Neural cell (in vitro differentiated cells): ENCODE results near the gene ADARB2. TPM values are rescaled to one million over a fixed set of nuclear protein-coding genes. Genes with fewer than 3 reads are reported as not detected.

ENCODE experiments used
- H2AFZ ChIP-seq: fragments of 200-600, 300-800 bp; sonication (generic), shearing (Covaris generic); 2 replicates; pipeline ENCODE4 v1.6.0; 2014; ENCODE audit warnings: low read depth, mild to moderate bottlenecking, antibody characterized with exemption, low read length, moderate library complexity
- H3F3A ChIP-seq: fragments of 200-600 bp; shearing (Covaris generic); 2 replicates; pipeline ENCODE4 v1.6.1; 2016; ENCODE audit warnings: mild to moderate bottlenecking, moderate library complexity, mixed read lengths, antibody characterized with exemption, low read length; ENCODE audit not compliant: insufficient read depth, poor library complexity, severe bottlenecking
- H3K27ac ChIP-seq: fragments of 200-600, 300-800 bp; sonication (generic), shearing (Covaris generic); 2 replicates; pipeline ENCODE4 v1.5.1; 2014; ENCODE audit warnings: mild to moderate bottlenecking, low read length, moderate library complexity
- H3K27me3 ChIP-seq: fragments of 300-800, 200-600 bp; sonication (generic), shearing (Covaris generic); 2 replicates; pipeline ENCODE4 v1.6.0; 2014; ENCODE audit warnings: mild to moderate bottlenecking, low read depth, low read length, moderate library complexity; ENCODE audit not compliant: insufficient read depth
- H3K36me3 ChIP-seq: fragments of 300-800, 200-600 bp; sonication (generic), shearing (Covaris generic); 2 replicates; pipeline ENCODE4 v1.5.1; 2014; ENCODE audit warnings: mild to moderate bottlenecking, antibody characterized with exemption, low read length, moderate library complexity; ENCODE audit not compliant: insufficient read depth
- H3K4me2 ChIP-seq: fragments of 300-800, 200-600 bp; sonication (generic), shearing (Covaris generic); 2 replicates; pipeline ENCODE4 v1.6.0; 2014; ENCODE audit warnings: mild to moderate bottlenecking, low read length
- H3K4me3 ChIP-seq: fragments of 300-800, 200-600 bp; sonication (generic), shearing (Covaris generic); 2 replicates; pipeline ENCODE4 v1.5.1; 2014; ENCODE audit warnings: mild to moderate bottlenecking, low read length, moderate library complexity
- H3K79me2 ChIP-seq: fragments of 200-600 bp; shearing (Covaris generic); replicated peaks from 2 replicates; pipeline ENCODE4 v1.6.0; 2014; ENCODE audit warnings: mild to moderate bottlenecking, low read length, moderate library complexity; ENCODE audit not compliant: insufficient read depth
- H3K9ac ChIP-seq: fragments of 300-800, 200-600 bp; sonication (generic), shearing (Covaris generic); 2 replicates; pipeline ENCODE4 v1.6.1; 2016; ENCODE audit warnings: mild to moderate bottlenecking, low read length, mixed read lengths
- H3K9me2 ChIP-seq: fragments of 200-600 bp; shearing (Covaris generic); 2 replicates; pipeline ENCODE4 v1.6.1; 2016; ENCODE audit warnings: mild to moderate bottlenecking, low read length, mixed read lengths; ENCODE audit not compliant: insufficient read depth
- H3K9me3 ChIP-seq: fragments of 200-600, 300-800 bp; sonication (generic), shearing (Covaris generic); 2 replicates; pipeline ENCODE4 v1.6.1; 2016; ENCODE audit warnings: mild to moderate bottlenecking, mixed run types, low read length, moderate library complexity, mixed read lengths
- H4K20me1 ChIP-seq: fragments of 200-600 bp; shearing (Covaris generic); 2 replicates; pipeline ENCODE4 v1.6.1; 2016; ENCODE audit warnings: mild to moderate bottlenecking, mixed run types; ENCODE audit not compliant: insufficient read depth
- CTCF ChIP-seq: fragments of 450-650 bp; IDR thresholded peaks from 2 replicates; pipeline ENCODE4 v1.5.1; 2014; ENCODE audit warnings: antibody characterized with exemption, mild to moderate bottlenecking, moderate library complexity; ENCODE audit not compliant: poor library complexity, severe bottlenecking
- EP300 ChIP-seq: fragments of 450-650 bp; conservative IDR thresholded peaks from 2 replicates; pipeline ENCODE4 v1.6.1; 2014; ENCODE audit warnings: antibody characterized with exemption, mild to moderate bottlenecking, moderate library complexity; ENCODE audit not compliant: poor library complexity, severe bottlenecking
- EZH2 ChIP-seq: fragments of 200-600, 300-800 bp; shearing (Covaris generic), sonication (generic); IDR thresholded peaks from 2 replicates; pipeline ENCODE4 v1.6.1; 2014; ENCODE audit warnings: antibody characterized with exemption, low read length, borderline replicate concordance, mild to moderate bottlenecking; ENCODE audit not compliant: insufficient read depth, poor library complexity, severe bottlenecking
- MXI1 ChIP-seq: fragments of 450-650 bp; conservative IDR thresholded peaks from 2 replicates; pipeline ENCODE4 v1.6.1; 2014; ENCODE audit warnings: antibody characterized with exemption, mild to moderate bottlenecking; ENCODE audit not compliant: poor library complexity, severe bottlenecking
- POLR2AphosphoS5 ChIP-seq: IDR thresholded peaks from 2 replicates; pipeline ENCODE4 v1.6.1; 2012
- RAD21 ChIP-seq: fragments of 450-650 bp; conservative IDR thresholded peaks from 2 replicates; pipeline ENCODE4 v1.6.1; 2014; ENCODE audit warnings: antibody characterized with exemption, mild to moderate bottlenecking, moderate library complexity
- REST ChIP-seq: IDR thresholded peaks from 2 replicates; pipeline ENCODE4 v1.6.1; 2012; ENCODE audit warnings: borderline replicate concordance
- SMC3 ChIP-seq: fragments of 450-650 bp; conservative IDR thresholded peaks from 2 replicates; pipeline ENCODE4 v1.6.1; 2014; ENCODE audit warnings: antibody characterized with exemption, mild to moderate bottlenecking, moderate library complexity; ENCODE audit not compliant: poor library complexity
- TAF1 ChIP-seq: IDR thresholded peaks from 2 replicates; pipeline ENCODE4 v1.6.1; 2012; ENCODE audit warnings: low read depth
- polyA plus RNA-seq: library from polyadenylated mRNA; depleted of rRNA; stranded (reverse); fragments of >200 nt; gene quantifications from 2 replicates; pipeline ENCODE4 v1.2.3, GENCODE V29; 2014

ADARB2 gene
- polyA plus RNA-seq, 1 donor from 2014 or later, result 3.6 TPM

GRCh38 chr10:1374511-1375345, 362.6 kb downstream of the ADARB2 start:
- no peaks in the 10 kb centered on the region for H3K27me3 ChIP-seq
- no peak overlapping the region for H3K9ac ChIP-seq
- no peak overlapping the region for H2AFZ ChIP-seq
- H4K20me1 ChIP-seq, result no peaks in the 10 kb centered on the region
- H3K4me3 ChIP-seq, result no peak overlapping the region
- TF ChIP-seq REST, result no peak
- no peak for TF ChIP-seq EP300
- no peak for TF ChIP-seq EZH2
- TF ChIP-seq MXI1, result no peak
- no peak for TF ChIP-seq SMC3
- TF ChIP-seq RAD21, result no peak
- TF ChIP-seq TAF1, result no peak
- TF ChIP-seq POLR2AphosphoS5, result no peak
- TF ChIP-seq CTCF, result no peak
- no peaks in the 10 kb centered on the region for H3K9me3 ChIP-seq
- no peaks in the 10 kb centered on the region for H3K36me3 ChIP-seq
- no peak overlapping the region for H3K27ac ChIP-seq
- H3K4me2 ChIP-seq, result no peak overlapping the region
- H3K79me2 ChIP-seq, result no peaks in the 10 kb centered on the region
- no peaks in the 10 kb centered on the region for H3F3A ChIP-seq
- H3K9me2 ChIP-seq, result no peaks in the 10 kb centered on the region

- Histone ChIP-seq H3K79me2 (no peaks in the 10 kb centered on the region), H3K9me2 (no peaks in the 10 kb centered on the region), H3F3A (no peaks in the 10 kb centered on the region), H3K36me3 (no peaks in the 10 kb centered on the region), H2AFZ (no peak overlapping the region), H3K9ac (no peak overlapping the region), H3K27ac (no peak overlapping the region), H3K4me3 (no peak overlapping the region), H4K20me1 (no peaks in the 10 kb centered on the region), H3K4me2 (no peak overlapping the region), H3K27me3 (no peaks in the 10 kb centered on the region), H3K9me3 (no peaks in the 10 kb centered on the region)
- TF ChIP-seq EP300 (no peak), POLR2AphosphoS5 (no peak), TAF1 (no peak), CTCF (no peak), SMC3 (no peak), RAD21 (no peak), REST (no peak), EZH2 (no peak), MXI1 (no peak)
Observed at GRCh38 chr10:1373287-1373686, 364.0 kb downstream of the ADARB2 start.
